D721Med (cell line): ENCODE results near the gene DHX35.
"Not testable (repeated sequence)": the region's sequence is repeated elsewhere in the genome, so short reads cannot be mapped to it uniquely, and the experiment has no call there.

Source experiments
- DNase-seq: peaks from one replicate; pipeline ENCODE4 v3.0.0; 2011; ENCODE audit warnings: low spot score; ENCODE audit not compliant: insufficient read length
- FAIRE-seq: peaks from 2 replicates; lab custom pipeline; 2011; peaks lifted over from hg19 to GRCh38; lab: Jason Lieb, UNC
- CTCF ChIP-seq: IDR thresholded peaks from 2 replicates; pipeline ENCODE4 v1.5.1; 2012; ENCODE audit warnings: mild to moderate bottlenecking, control low read depth; ENCODE audit not compliant: insufficient read depth; ENCODE audit errors: missing control alignments

DHX35 gene

GRCh38 chr20:38986663-38987062 is 24.5 kb downstream of the DHX35 start:
- FAIRE-seq (no peak), DNase-seq (no peak)
- TF ChIP-seq CTCF: no peak

- TF ChIP-seq CTCF: no peak
Observed at GRCh38 chr20:38987777-38988176, 25.6 kb downstream of the DHX35 start.

GRCh38 chr20:38990728-38991127 is 28.6 kb downstream of the DHX35 start:
- TF ChIP-seq CTCF: no peak
- DNase-seq: no peak
- FAIRE-seq: no peak

More at GRCh38 chr20:38987777-38988176, 25.6 kb downstream of the DHX35 start:
- DNase-seq (no peak), FAIRE-seq (no peak)

GRCh38 chr20:38991814-38992704 is 29.9 kb downstream of the DHX35 start:
- TF ChIP-seq CTCF: no peak
- FAIRE-seq (no peak), DNase-seq (no peak)

- FAIRE-seq (no peak), DNase-seq (no peak)
- no peak for TF ChIP-seq CTCF
Observed at GRCh38 chr20:38995536-38996044, 33.4 kb downstream of the DHX35 start.

- not testable (repeated sequence) for FAIRE-seq, DNase-seq
Observed at GRCh38 chr20:38996866-38997265, 34.7 kb downstream of the DHX35 start.

- no peak for TF ChIP-seq CTCF
- no peak for DNase-seq
- FAIRE-seq: no peak
Observed at GRCh38 chr20:38997622-38998021, 35.5 kb downstream of the DHX35 start.
